HCT116 (cell line): Measurements from ENCODE around the gene MANBA. TPM values are rescaled to one million over a fixed set of nuclear protein-coding genes. Genes with fewer than 3 reads are reported as not detected.

Experiments
- ATAC-seq: fragments of 200-7000 bp; cut with Tn5 transposase; 2 replicates; pipeline ENCODE4 v1.9.1; 2020; ENCODE audit warnings: mild to moderate bottlenecking, moderate library complexity
- BruUV-seq: library from RNA; stranded (reverse); fragments of 400-500 nt; replicated peaks from 2 replicates; lab custom pipeline; 2021; lab: Mats Ljungman, UMichigan
- CTCF ChIA-PET: fragments of 300-600 bp; sonication (Branson Sonifier 250); formaldehyde crosslinking; loops from one replicate; lab custom pipeline; 2021; ENCODE audit warnings: antibody characterized with exemption; lab: Charles Lee
- POLR2A ChIA-PET: fragments of 300-600, 350-600 bp; sonication (Branson Sonifier 250); formaldehyde crosslinking; loops from one replicate; lab custom pipeline; 2021; ENCODE audit warnings: antibody characterized with exemption; lab: Charles Lee
- RAD21 ChIA-PET, 2 experiments: fragments of 300-600 bp; sonication (Branson Sonifier 250); formaldehyde crosslinking; loops; one replicate each; lab custom pipeline; 2023; ENCODE audit warnings: low total read pairs in 2 of 2; ENCODE audit not compliant: uncharacterized antibody in 2 of 2, unreplicated experiment in 2 of 2, low non-redundant PET in 1 of 2; lab: Charles Lee
- DNase-seq: peaks from one replicate; pipeline ENCODE4 v3.0.0-alpha.2; 2010; ENCODE audit warnings: low read depth, low spot score
- H2AFZ ChIP-seq: fragments of 200-600 bp; shearing (Covaris generic), sonication (generic); 2 replicates; pipeline ENCODE4 v1.6.1; 2017; ENCODE audit warnings: low read depth, mixed run types, mixed read lengths, antibody characterized with exemption, low read length; ENCODE audit not compliant: poor library complexity, severe bottlenecking
- H3K27ac ChIP-seq: 2 replicates; pipeline ENCODE4 v1.5.1; 2012; ENCODE audit warnings: low read depth, low read length
- H3K27me3 ChIP-seq: fragments of 200-600 bp; sonication (generic); 2 replicates; pipeline ENCODE4 v1.6.1; 2016; ENCODE audit warnings: mixed run types, low read length, mixed read lengths; ENCODE audit not compliant: insufficient read depth
- H3K36me3 ChIP-seq, 2 experiments: fragments of 200-500 bp in 1 of 2; fragments of 200-600 bp in 1 of 2; sonication (Bioruptor generic) in 1 of 2; sonication (generic) in 1 of 2; 2 replicates each; pipeline versions ENCODE4 v1.5.1 to v1.6.1; 2014 to 2016; ENCODE audit warnings: low read length in 2 of 2, inconsistent platforms in 1 of 2, mixed read lengths in 1 of 2, mixed run types in 1 of 2; ENCODE audit not compliant: insufficient read depth in 2 of 2, control insufficient read depth in 1 of 2
- H3K4me1 ChIP-seq, 2 experiments: fragments of 200-600 bp in 1 of 2; sonication (generic) in 1 of 2; 2 replicates each; pipeline versions ENCODE4 v1.5.1 to v1.6.1; 2012 to 2017; ENCODE audit warnings: low read length in 2 of 2, inconsistent platforms in 1 of 2, mild to moderate bottlenecking in 1 of 2, mixed read lengths in 1 of 2, mixed run types in 1 of 2, moderate library complexity in 1 of 2; ENCODE audit not compliant: insufficient read depth in 2 of 2, control insufficient read depth in 1 of 2
- H3K4me2 ChIP-seq: fragments of 200-600 bp; sonication (generic); 2 replicates; pipeline ENCODE4 v1.6.1; 2017; ENCODE audit warnings: mixed run types, low read length, mixed read lengths
- H3K4me3 ChIP-seq, 2 experiments: fragments of 200-600 bp in 1 of 2; sonication (generic) in 1 of 2; replicated peaks in 1 of 2; 2 replicates each; pipeline ENCODE4 v1.5.1; 2011 to 2016; ENCODE audit warnings: low read length in 2 of 2, control low read depth in 1 of 2, low read depth in 1 of 2, mild to moderate bottlenecking in 1 of 2, mixed read lengths in 1 of 2, mixed run types in 1 of 2
- H3K79me2 ChIP-seq: fragments of 200-600 bp; sonication (generic); 2 replicates; pipeline ENCODE4 v1.6.1; 2017; ENCODE audit warnings: mild to moderate bottlenecking, mixed run types, low read length, moderate library complexity, mixed read lengths; ENCODE audit not compliant: insufficient read depth
- H3K9ac ChIP-seq: fragments of 200-600 bp; sonication (generic); 2 replicates; pipeline ENCODE4 v1.6.1; 2016; ENCODE audit warnings: low read length, mixed read lengths
- H3K9me2 ChIP-seq: fragments of 200-600 bp; sonication (generic), shearing (Covaris generic); 2 replicates; pipeline ENCODE4 v1.6.1; 2017; ENCODE audit warnings: mixed run types, mild to moderate bottlenecking, moderate library complexity; ENCODE audit not compliant: insufficient read depth
- H3K9me3 ChIP-seq, 2 experiments: fragments of 200-500 bp in 1 of 2; fragments of 200-600 bp in 1 of 2; sonication (Bioruptor generic) in 1 of 2; sonication (generic) in 1 of 2; 2 replicates each; pipeline ENCODE4 v1.6.1; 2014 to 2017; ENCODE audit warnings: low read length in 2 of 2, mixed read lengths in 2 of 2, inconsistent platforms in 1 of 2, low read depth in 1 of 2, mild to moderate bottlenecking in 1 of 2, mixed run types in 1 of 2, moderate library complexity in 1 of 2; ENCODE audit not compliant: control insufficient read depth in 1 of 2, insufficient read depth in 1 of 2
- H4K20me1 ChIP-seq: fragments of 200-600 bp; sonication (generic), shearing (Covaris generic); 2 replicates; pipeline ENCODE4 v1.6.1; 2017; ENCODE audit warnings: mixed run types, mild to moderate bottlenecking, moderate library complexity; ENCODE audit not compliant: insufficient read depth
- RAD21 ChIP-seq: IDR thresholded peaks from 2 replicates; pipeline ENCODE4 v1.6.1; 2012; ENCODE audit warnings: low read depth, mild to moderate bottlenecking
- SRF ChIP-seq: IDR thresholded peaks from 2 replicates; pipeline ENCODE4 v1.6.1; 2012; ENCODE audit warnings: low read depth
- intact Hi-C: fragments of 100-400 bp; cut with micrococcal nuclease; formaldehyde crosslinking; loops from 2 replicates; pipeline ENCODE4 v1.10.0; 2022
- total RNA-seq: library from RNA; stranded (reverse); gene quantifications from one replicate; pipeline ENCODE4 v1.2.1, GENCODE V29; 2021; ENCODE audit not compliant: unreplicated experiment
- TF ChIP-seq, protein P1 (sequence below), 3 experiments: fragments of 200-600 bp in 1 of 3; sonication (generic) in 1 of 3; IDR thresholded peaks in 2 of 3; conservative IDR thresholded peaks in 1 of 3; 2 replicates each; pipeline ENCODE4 v1.5.1; 2012 to 2017; ENCODE audit warnings: low read depth in 2 of 3, low read length in 2 of 3, antibody characterized with exemption in 1 of 3, borderline replicate concordance in 1 of 3, control low read depth in 1 of 3, mild to moderate bottlenecking in 1 of 3, mixed read lengths in 1 of 3, mixed run types in 1 of 3, moderate library complexity in 1 of 3; ENCODE audit not compliant: insufficient read depth in 1 of 3

Gene MANBA
- total RNA-seq, 1 experiment from 2014 or later: 21.3 TPM

DNA sequence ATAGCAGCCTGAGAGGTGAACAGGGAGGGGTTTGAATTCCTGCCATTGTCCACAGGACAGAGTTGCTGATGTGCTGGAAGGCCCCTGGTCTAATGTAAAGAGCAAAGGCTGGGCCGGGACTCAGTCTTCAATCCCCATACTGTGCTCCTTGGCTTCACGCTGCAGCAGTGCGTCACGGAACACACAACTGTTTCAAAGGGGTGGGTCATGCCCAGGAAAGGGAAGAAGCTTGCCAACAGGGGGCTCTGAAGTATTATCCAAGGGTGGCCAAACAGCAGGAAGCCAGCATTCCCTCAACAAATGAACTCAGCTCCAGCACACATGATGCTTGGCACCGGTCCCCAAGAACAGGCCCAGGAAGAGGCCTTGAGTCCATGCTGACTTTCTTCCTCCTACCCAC is 137.1 kb downstream of the MANBA start:
- H2AFZ ChIP-seq: peak overlapping the region; percentile 13
- ChIA-PET POLR2A (no interaction called here), RAD21 (interaction anchor here in 1 of 2 experiments (1.0 to 1.1 kb wide), 2 partner anchors 204 to 385 kb away, joined by 3 read pairs; partner anchors contain the start of gene UBE2D3), CTCF (interaction anchor here (1.8 to 2.1 kb wide), 2 partner anchors 384 to 386 kb away, joined by 9 to 12 read pairs; no protein-coding TSS in a partner anchor)
- H4K20me1 ChIP-seq: no peaks in the 10 kb centered on the region
- H3K4me3 ChIP-seq: no peak overlapping the region
- DNase-seq: peak; percentile 28
- no peak overlapping the region for H3K27ac ChIP-seq
- peak; percentile 31 for ATAC-seq
- no peaks in the 10 kb centered on the region for H3K9me2 ChIP-seq
- no peaks in the 10 kb centered on the region for H3K36me3 ChIP-seq
- H3K79me2 ChIP-seq: no peaks in the 10 kb centered on the region
- TF ChIP-seq SRF (no peak), RAD21 (peak; percentile 84)
- TF ChIP-seq, protein P1, sequence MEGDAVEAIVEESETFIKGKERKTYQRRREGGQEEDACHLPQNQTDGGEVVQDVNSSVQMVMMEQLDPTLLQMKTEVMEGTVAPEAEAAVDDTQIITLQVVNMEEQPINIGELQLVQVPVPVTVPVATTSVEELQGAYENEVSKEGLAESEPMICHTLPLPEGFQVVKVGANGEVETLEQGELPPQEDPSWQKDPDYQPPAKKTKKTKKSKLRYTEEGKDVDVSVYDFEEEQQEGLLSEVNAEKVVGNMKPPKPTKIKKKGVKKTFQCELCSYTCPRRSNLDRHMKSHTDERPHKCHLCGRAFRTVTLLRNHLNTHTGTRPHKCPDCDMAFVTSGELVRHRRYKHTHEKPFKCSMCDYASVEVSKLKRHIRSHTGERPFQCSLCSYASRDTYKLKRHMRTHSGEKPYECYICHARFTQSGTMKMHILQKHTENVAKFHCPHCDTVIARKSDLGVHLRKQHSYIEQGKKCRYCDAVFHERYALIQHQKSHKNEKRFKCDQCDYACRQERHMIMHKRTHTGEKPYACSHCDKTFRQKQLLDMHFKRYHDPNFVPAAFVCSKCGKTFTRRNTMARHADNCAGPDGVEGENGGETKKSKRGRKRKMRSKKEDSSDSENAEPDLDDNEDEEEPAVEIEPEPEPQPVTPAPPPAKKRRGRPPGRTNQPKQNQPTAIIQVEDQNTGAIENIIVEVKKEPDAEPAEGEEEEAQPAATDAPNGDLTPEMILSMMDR (IDR thresholded peaks at IDR 0.05 in 2 of 3, conservative IDR thresholded peaks at IDR 0.05 in 1 of 3; ENCODE audit: borderline replicate concordance in 1 of 3, insufficient read depth in 1 of 3, low read depth in 2 of 3, low read length in 2 of 3): peak; percentile 49 to 52 (median 49); a peak in 5 of 6 replicates
- intact Hi-C loops: loop anchor here (5.0 to 10.0 kb wide), 3 partner anchors 176 to 1311 kb away; no protein-coding TSS in a partner anchor
- no peaks in the 10 kb centered on the region for H3K27me3 ChIP-seq
- H3K4me1 ChIP-seq: peaks cover 17 to 42% of the 10 kb centered on the region in 2 experiments
- no peaks in the 10 kb centered on the region for H3K9me3 ChIP-seq
- H3K9ac ChIP-seq: no peak overlapping the region
- BruUV-seq: no TSS peak
- no peak overlapping the region for H3K4me2 ChIP-seq
